ENCODE measurements around the gene ANKRD45. TPM values are rescaled to one million over a fixed set of nuclear protein-coding genes. Genes with fewer than 3 reads are reported as not detected.
"Not testable (repeated sequence)": the region's sequence is repeated elsewhere in the genome, so short reads cannot be mapped to it uniquely, and the experiment has no call there.

The ANKRD45 gene
- total and polyA plus RNA-seq, 8 donors, result 0.15 to 0.19 TPM; not detected in 6

DNA sequence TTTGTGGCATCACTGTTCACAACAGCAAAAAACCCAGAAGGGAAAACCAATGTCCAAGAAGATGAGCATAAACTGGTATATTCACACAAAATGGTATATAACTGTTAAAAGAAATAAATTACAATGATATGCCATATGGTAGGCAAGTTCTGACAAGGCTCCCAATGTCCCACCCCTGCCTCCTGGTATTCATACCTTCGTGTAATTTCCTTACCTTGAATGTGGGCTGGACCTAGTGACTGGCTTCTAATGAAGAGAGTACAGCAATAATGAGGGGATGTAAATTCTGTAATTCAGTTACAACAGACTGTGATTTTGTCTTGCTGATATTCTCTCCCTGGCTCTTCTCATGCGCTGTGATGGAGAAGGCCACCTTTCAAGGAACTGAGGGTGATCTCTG is 9.3 kb downstream of the ANKRD45 start:
- Histone ChIP-seq H3K27me3 (no peaks in the 10 kb centered on the region), H3K4me1 (no peaks in the 10 kb centered on the region), H3K9me3 (peaks cover 0 to 13% (median 7%) of the 10 kb centered on the region in 4 donors), H3K27ac (no peak overlapping the region), H3K4me3 (no peak overlapping the region), H3K36me3 (no peaks in the 10 kb centered on the region)
- intact Hi-C loops (cut with DNase I; ENCODE audit: low total_unique reads), result no loop called here
- 87 to 93% (median 90%) methylated on average over 2 of the region's 2 CpGs for WGBS, 5 donors
- no peak for DNase-seq
- TF ChIP-seq EP300 (IDR thresholded peaks at IDR 0.05), result no peak
- no peak for TF ChIP-seq POLR2AphosphoS5 (IDR thresholded peaks at IDR 0.05)
- no peak for TF ChIP-seq POLR2A (IDR thresholded peaks at IDR 0.05)
- TF ChIP-seq, protein P1, sequence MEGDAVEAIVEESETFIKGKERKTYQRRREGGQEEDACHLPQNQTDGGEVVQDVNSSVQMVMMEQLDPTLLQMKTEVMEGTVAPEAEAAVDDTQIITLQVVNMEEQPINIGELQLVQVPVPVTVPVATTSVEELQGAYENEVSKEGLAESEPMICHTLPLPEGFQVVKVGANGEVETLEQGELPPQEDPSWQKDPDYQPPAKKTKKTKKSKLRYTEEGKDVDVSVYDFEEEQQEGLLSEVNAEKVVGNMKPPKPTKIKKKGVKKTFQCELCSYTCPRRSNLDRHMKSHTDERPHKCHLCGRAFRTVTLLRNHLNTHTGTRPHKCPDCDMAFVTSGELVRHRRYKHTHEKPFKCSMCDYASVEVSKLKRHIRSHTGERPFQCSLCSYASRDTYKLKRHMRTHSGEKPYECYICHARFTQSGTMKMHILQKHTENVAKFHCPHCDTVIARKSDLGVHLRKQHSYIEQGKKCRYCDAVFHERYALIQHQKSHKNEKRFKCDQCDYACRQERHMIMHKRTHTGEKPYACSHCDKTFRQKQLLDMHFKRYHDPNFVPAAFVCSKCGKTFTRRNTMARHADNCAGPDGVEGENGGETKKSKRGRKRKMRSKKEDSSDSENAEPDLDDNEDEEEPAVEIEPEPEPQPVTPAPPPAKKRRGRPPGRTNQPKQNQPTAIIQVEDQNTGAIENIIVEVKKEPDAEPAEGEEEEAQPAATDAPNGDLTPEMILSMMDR (IDR thresholded peaks at IDR 0.05), result no peak

DNA sequence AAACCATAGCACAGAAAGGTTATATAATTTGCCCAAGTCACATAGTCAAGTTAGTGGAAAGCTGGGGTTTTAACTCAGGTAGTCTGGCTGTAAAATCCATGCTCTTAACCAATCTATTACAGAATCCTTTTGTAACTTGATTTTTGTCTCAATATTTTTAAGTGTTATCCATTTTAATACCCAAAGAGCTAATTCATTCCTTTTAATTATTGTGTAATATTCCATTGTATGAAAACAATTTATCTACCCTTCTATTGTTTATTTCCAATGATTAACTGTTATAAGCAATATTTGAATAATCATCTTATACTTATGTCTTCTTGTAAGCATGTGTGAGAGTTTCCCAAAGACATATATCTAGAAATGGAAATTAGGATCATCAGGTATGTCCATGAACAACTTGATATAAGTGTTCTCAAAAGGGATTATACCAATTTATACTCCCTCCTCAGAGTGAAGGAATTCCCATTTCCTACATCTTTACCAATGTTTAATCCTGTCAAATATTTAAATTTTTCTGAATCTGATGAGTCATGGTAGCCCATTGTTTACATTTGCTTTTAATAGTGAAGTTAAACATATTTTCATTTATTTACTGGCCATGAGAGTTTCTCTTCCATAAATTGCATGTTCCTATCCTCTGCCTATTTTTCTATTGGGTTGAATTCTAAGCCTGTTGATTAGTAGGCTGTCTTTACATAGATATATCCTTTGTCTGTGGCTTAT is 20.6 kb downstream of the ANKRD45 start:
- no peak for TF ChIP-seq EP300 (IDR thresholded peaks at IDR 0.05)
- no peak for TF ChIP-seq POLR2A (IDR thresholded peaks at IDR 0.05)
- no peak for TF ChIP-seq POLR2AphosphoS5 (IDR thresholded peaks at IDR 0.05)
- TF ChIP-seq, protein P1 (IDR thresholded peaks at IDR 0.05), result no peak
- no peak overlapping the region for H3K27ac ChIP-seq
- H3K9me3 ChIP-seq, result no peaks in the 10 kb centered on the region
- no peaks in the 10 kb centered on the region for H3K4me1 ChIP-seq
- no peaks in the 10 kb centered on the region for H3K27me3 ChIP-seq
- H3K36me3 ChIP-seq, result no peaks in the 10 kb centered on the region
- no peak for DNase-seq
- intact Hi-C loops (cut with DNase I; ENCODE audit: low total_unique reads), result no loop called here
- no peak overlapping the region for H3K4me3 ChIP-seq

DNA sequence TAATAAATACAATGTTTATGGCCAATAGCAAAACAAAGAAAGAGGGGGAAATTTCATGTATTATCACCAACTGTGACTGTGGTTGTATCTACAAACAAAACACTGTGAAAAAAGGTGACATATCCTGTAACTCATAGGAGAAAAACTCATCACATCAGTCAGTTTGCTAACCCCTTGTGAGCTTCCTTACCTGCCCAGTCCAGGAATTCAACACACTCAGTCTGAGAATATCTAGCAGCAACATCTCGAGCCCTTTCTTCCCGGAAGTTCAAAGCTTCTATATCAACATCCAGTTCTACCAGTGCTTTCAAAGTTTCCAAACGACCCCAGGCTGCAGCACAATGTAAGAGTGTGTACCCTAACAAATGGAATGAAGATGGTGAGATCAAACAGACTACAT is 23.0 kb downstream of the ANKRD45 start:
- 39 to 60% (median 54%) methylated on average over 3 of the region's 3 CpGs for WGBS, 5 donors
- TF ChIP-seq, protein P1 (IDR thresholded peaks at IDR 0.05), result no peak
- TF ChIP-seq POLR2A (IDR thresholded peaks at IDR 0.05) (no peak), POLR2AphosphoS5 (IDR thresholded peaks at IDR 0.05) (no peak), EP300 (IDR thresholded peaks at IDR 0.05) (no peak)
- intact Hi-C loops (cut with DNase I; ENCODE audit: low total_unique reads), result no loop called here
- Histone ChIP-seq H3K27me3 (no peaks in the 10 kb centered on the region), H3K36me3 (no peaks in the 10 kb centered on the region), H3K9me3 (no peaks in the 10 kb centered on the region), H3K4me1 (no peaks in the 10 kb centered on the region), H3K4me3 (no peak overlapping the region), H3K27ac (no peak overlapping the region)
- no peak for DNase-seq

DNA sequence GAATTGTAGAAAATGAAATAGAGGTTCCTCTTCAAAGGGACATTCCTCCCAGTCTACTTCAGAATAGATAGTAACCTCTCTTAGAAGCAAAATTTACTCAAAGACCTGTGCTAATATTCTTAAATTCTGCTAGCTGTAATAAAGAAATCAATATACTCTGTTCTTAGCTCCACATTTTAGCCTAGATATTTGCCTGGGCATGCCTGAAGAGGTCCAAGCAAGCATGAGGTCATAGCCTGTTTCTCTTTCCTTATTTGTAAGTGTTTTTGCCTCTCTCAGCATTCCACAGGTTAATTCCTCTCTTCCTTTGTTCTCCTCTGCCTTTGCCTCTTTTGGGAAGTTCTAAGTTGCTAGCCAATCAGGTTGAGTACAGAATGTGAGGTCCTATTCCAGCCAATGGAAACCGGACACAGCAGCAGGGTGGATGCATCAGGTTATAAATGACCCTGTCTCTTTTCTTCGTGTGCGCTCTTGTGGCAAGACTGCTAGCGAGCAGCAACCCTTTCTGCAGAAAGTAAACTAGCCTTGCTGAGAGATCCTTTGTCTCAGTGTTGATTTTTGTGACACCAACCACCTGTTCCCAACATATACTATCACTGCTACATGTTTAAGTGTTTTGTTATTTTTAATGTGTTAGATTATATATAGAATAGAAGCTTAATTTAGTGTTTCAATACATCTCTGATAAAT is 27.1 kb downstream of the ANKRD45 start:
- H3K4me1 ChIP-seq; H3K27ac ChIP-seq; DNase-seq; H3K36me3 ChIP-seq; H3K9me3 ChIP-seq; H3K27me3 ChIP-seq; intact Hi-C loops (cut with DNase I; ENCODE audit: low total_unique reads); H3K4me3 ChIP-seq: not testable (repeated sequence)
- 78 to 91% (median 87%) methylated on average over 4 of the region's 4 CpGs for WGBS, 5 donors

DNA sequence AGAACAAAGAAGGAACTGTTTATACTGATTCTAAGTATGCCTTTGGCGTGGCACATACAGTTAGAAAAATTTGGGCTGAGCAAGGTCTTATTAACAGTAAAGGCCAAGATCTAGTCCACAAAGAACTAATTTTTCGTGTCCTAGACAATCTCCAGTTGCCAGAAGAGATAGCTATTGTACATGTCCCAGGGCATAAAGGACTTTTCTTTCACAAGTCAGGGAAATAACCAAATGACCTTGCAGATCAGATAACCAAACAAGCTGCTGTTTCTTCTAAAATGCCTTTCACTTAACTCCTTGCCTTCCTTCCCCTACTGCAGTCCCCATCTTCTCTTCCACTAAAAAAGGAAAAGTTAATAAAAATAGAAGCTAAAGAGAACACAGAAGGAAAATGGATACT is 30.5 kb downstream of the ANKRD45 start:
- DNase-seq, result peak in 1 of 2 donors; percentile 5
- Histone ChIP-seq H3K27me3 (no peaks in the 10 kb centered on the region), H3K4me1 (no peaks in the 10 kb centered on the region), H3K27ac (no peak overlapping the region), H3K9me3 (peaks cover 0 to 11% (median 4%) of the 10 kb centered on the region in 4 donors), H3K4me3 (no peak overlapping the region), H3K36me3 (no peaks in the 10 kb centered on the region)
- 16 to 40% (median 19%) methylated on average over 2 of the region's 2 CpGs for WGBS, 5 donors
- no peak for TF ChIP-seq EP300 (IDR thresholded peaks at IDR 0.05)
- no peak for TF ChIP-seq POLR2A (IDR thresholded peaks at IDR 0.05)
- TF ChIP-seq, protein P1 (IDR thresholded peaks at IDR 0.05), result no peak
- no peak for TF ChIP-seq POLR2AphosphoS5 (IDR thresholded peaks at IDR 0.05)
- intact Hi-C loops (cut with DNase I; ENCODE audit: low total_unique reads), result no loop called here
